NCI-H1436 (cell line): Measurements from ENCODE around the gene ACVR2B.

Source experiments
- DNase-seq: peaks from one replicate; lab custom pipeline; 2025; lab: John Stamatoyannopoulos, UW

Gene ACVR2B

GRCh38 chr3:38533285-38533976 is 79.7 kb downstream of the ACVR2B start:
- DNase-seq = no peak

- no peak for DNase-seq
Observed at GRCh38 chr3:38534180-38534579, 80.5 kb downstream of the ACVR2B start.

GRCh38 chr3:38534604-38535003 is 80.9 kb downstream of the ACVR2B start:
- no peak for DNase-seq

GRCh38 chr3:38536671-38537070 is 83.0 kb downstream of the ACVR2B start:
- no peak for DNase-seq

- DNase-seq = no peak
Observed at GRCh38 chr3:38538773-38539353, 85.2 kb downstream of the ACVR2B start.

GRCh38 chr3:38541806-38542205 is 88.1 kb downstream of the ACVR2B start:
- peak; percentile 13 for DNase-seq
